GM19328 (cell line): Measurements from ENCODE around the gene TCF25.

Experiments used
- ATAC-seq: cut with Tn5 transposase; IDR thresholded peaks from one replicate; pipeline ENCODE4 v1.9.1; 2021; ENCODE audit warnings: mild to moderate bottlenecking, moderate library complexity; ENCODE audit not compliant: unreplicated experiment

Gene TCF25

DNA sequence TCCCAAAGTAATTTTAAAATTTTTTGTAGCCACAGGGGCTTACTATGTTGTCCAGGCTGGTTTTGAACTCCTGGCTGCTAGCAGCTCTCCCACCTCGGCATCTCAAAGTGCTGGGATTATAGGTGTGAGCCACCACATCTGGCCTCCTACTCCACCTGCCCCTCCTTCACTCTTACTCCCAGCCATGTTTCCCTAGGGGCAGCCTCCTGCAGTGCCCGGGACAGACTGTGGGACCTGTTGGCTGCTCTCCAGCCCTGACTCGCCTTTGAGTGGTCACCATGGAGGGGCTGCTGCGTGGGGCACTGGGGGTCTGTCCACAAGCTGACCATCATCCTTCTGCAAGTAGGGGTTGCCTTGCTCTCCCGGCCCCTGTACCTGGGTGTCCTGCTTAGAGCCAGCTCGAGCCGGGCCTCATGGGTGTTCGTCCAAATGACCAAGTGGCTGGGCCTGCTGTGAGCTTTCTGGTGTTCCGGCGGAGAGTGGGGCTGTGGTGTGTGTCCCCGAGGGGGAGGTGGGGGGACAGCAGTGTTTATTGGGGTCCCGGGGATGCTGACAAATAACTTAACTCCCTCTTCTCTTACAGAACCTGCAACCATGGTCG lies 28.6 kb upstream of the TCF25 start:
- ATAC-seq = no peak

- no peak for ATAC-seq
These were observed 28.0 kb upstream of the TCF25 start for GRCh38 chr16:89845417-89845816.

DNA sequence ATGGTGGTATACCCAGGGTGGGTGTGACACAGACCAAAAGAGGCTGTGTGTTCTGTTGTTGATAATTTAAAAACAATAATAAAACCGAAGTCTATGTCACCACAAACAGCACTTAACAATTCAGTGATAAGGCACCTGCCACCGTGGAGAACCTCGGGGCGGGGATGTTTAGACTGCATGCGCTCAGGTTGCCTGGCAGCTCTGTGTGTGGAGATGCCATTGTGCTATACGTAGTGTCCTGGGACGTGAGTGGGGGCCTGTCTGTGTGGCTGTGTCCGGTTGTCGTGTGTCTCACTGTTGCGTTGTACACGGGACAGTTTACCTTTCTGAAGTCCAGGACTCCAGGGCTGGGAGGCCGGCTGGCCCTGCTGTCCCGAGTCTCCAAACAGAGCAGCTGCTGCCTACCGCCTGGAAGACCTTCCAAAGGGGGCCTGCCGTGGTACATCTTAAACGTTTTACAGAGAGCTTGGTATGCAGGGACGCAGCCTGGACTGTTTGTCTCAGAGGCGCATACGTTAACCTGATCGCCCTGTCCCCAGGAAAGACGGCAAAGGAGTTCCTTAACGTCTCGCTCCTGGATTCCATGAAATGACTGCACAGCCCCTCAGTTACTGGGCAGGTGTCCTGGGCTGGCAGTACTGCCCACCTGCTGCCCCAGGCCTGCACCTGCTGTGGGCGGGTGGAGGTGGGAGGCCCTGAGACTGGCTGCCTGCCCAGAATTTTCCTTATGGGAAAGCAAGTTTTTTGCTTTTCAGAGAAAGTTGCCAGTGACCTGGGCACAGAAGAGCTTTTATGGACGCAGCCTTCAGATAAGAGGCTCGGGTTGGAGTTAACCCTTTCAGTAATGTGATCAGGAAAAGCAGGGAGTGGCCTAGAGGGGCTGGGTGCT lies 26.1 kb upstream of the TCF25 start:
- no peak for ATAC-seq

DNA sequence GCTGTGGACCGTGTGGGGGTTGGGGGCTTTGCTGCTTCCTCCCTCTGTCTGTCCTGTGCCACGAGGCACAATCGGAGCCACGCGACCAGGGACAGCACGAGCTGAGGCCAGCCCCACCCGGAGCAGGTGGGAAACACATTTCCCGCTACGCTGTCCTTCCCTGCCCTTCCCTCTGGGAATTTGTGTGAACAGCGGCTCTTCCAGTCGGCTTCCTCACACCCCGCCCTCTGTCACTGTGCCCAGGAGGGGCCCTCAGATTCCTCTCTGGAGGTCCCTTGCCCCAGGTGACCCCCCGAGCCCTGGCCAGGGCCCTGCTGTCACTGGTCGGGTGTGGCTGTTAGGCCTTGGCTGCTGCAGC lies 25.5 kb upstream of the TCF25 start:
- no peak for ATAC-seq

GRCh38 chr16:89848974-89849373 lies 24.4 kb upstream of the TCF25 start:
- ATAC-seq = no peak

DNA sequence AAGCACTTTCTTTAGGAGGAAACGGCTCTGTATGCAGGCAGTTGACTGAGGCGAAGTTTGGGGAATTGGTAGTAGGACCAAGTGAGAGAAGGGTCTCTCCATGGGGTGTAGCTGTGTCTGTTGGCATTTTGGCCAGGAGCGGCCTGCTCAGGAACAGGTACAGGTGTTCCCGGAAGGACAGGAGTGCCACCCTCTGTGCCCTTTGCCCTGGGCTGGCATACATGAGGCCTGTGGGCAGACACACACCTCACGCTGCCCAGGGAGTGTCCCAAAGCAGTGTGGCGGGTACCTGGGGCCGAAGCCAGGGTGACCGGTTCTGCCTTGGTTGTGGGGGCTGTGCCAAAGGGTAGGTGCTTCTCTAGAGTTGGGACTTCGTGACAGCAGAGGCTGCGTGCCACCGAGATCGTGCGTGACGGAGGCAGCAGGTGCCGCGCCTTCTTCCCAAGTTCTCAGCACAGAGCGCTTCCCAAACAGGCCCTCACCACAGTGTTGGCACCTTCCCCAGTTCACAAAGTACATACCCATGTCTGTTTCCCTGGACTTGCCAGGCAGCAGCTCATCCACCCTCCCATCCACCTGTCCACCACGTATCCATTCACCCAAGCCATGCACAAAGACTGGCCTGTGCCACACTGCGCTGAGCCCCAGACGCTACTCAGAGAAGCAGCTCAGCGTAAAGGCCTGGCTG lies 19.9 kb upstream of the TCF25 start:
- ATAC-seq = no peak

DNA sequence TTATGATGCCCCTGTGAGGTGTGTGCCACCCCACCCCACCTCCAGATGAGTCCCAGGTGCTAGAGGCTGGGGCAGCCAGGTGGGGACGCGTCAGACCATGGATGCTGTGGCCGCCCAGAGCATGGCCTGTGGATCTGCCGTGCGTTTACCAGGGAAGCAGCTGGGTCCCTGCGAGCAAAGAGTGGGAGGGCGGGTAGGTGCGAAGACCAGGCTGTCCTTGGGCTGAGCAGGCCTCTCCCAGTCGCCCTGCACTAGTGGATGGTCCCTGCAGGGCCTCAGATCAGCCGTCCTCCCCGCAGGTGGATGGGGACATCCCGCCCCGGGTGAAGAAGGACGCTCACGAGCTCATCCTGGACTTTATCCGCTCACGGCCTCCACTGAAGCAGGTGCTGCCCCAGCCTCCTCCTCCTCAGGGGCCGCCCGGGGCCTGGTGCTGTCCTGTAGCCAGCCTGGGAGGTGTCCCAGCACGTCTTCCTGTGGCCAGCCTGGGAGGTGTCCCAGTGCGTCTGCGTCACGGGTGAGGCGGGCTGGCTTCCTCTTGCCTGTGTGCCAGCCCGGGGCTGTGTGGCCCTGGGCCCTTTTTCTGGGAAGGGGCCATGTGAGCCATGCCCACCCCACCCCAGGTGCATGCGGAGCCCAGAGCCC lies 18.0 kb upstream of the TCF25 start:
- ATAC-seq = no peak

GRCh38 chr16:89855986-89856385 lies 17.4 kb upstream of the TCF25 start:
- ATAC-seq = no peak

GRCh38 chr16:89858973-89859614 lies 14.3 kb upstream of the TCF25 start:
- ATAC-seq = no peak

DNA sequence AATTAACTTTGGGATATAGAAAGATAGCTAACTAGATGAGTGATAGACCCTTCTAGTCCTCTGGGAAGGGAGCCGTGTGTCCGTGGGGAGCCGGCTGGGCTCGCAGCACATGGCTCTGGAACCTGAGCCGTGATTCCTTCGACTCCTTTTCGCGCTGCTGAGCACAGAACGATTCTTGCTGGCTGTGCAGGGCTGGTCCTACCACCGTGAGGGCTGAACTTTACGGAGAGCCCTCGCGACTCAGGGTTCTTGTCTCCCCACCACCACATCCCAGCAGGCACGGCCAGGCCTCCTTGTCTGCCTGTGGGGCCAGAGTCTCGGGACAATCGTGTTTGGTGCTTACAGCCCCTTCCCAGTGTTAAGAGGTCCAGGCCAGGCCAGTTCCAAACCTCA lies 13.8 kb upstream of the TCF25 start:
- no peak for ATAC-seq

DNA sequence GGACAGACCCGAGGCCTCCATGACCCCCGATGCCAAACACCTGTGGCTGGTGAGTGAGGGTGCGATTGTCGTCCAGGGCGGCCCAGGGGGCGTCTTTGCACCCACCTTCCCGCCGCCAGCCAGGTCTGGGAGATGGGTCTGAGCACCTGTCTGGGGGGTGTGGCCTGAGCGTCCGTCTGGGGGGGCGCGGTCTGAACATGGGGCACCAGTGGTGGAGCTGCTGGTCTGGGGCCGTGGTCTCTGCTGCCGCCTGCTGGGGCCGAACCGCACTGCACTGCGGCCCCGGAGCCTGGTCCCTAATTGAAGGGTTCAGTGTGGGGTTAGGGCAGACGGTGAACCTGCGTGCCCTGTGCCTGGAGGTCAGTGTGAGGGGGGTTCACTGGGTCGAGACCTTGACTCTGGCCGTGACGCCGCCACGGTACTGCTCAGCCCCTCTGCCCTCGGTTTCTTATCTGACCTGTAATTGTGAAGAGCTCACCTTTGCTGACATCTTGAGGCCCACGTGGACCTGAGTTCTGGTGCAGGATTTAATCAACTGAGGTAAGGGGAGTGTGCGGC lies 12.6 kb upstream of the TCF25 start:
- ATAC-seq = no peak

- ATAC-seq = no peak
These were observed 11.7 kb upstream of the TCF25 start for GRCh38 chr16:89861648-89862047.

DNA sequence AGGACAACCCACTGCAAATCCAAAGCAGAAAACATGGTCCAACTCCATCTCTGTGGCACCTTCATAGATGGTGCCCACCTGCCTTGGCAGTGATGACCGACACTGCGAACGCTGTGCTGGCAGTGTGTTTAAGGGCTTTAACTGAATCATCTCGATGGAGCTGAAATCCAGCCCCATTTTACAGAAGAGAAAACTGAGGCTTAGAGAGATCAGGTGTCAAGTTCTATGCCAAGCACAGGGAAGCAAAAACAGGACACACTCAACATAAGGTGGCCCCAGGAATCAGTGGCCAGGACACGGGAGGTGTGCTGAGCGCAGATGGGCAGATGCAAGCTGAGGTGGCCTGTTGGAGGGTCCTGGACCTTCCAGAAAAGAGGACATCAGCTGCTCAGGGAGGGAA lies 10.7 kb upstream of the TCF25 start:
- no peak for ATAC-seq

- ATAC-seq = no peak
These were observed 9.5 kb upstream of the TCF25 start for GRCh38 chr16:89863741-89864526.

DNA sequence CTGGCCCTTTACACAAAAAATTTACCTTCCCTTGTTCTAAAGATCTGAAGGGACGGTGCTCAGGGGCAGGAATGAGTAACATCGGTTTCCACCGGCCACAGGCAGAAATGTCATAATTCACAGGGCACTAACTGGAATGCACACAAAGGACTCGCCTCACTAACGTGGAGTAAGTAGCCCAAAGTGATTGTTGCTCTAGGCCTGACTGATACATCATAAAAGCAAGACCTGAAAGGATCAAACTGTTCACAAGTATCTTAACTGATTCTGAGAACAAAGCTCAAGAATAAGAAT lies 8.9 kb upstream of the TCF25 start:
- no peak for ATAC-seq

- no peak for ATAC-seq
These were observed 5.5 kb upstream of the TCF25 start for GRCh38 chr16:89867918-89868317.

GRCh38 chr16:89869911-89870310 lies 3.5 kb upstream of the TCF25 start:
- no peak for ATAC-seq

DNA sequence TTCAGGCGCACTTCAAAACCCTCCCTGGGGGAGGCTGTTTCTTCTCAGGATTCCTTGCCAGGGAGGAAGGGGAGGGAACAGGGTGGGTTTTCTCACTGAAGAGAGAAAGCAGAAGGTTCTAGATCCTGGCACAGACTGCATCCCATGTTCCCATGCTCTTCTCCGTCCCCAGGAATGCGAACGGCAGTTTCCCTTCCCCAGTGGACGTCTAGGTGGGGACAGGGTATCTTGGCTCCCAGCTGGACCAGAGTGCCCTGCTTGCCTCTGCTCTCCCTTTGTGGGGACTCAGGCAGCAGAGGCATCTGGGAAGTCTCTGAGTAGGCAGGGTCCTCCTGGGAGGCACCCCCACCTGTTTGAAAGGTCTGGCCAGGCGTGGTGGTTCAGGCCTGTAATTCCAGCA lies 3.0 kb upstream of the TCF25 start:
- ATAC-seq = no peak

- ATAC-seq = no peak
These were observed 1.5 kb upstream of the TCF25 start for GRCh38 chr16:89871895-89872294.

GRCh38 chr16:89873972-89874689 lies 739 bp downstream of the TCF25 start:
- ATAC-seq = peak; percentile 58
